ENCODE results near the gene FOXN3. TPM values are rescaled to one million over a fixed set of nuclear protein-coding genes. Genes with fewer than 3 reads are reported as not detected.

The FOXN3 gene
- polyA plus RNA-seq, 4 donors, result 30.0 to 55.8 (median 33.2) TPM

GRCh38 chr14:89241934-89242651 lies 174.9 kb downstream of the FOXN3 start:
- DNase-seq (ENCODE audit: low read depth in 4 of 4, low spot score in 3 of 4), result no peak

DNA sequence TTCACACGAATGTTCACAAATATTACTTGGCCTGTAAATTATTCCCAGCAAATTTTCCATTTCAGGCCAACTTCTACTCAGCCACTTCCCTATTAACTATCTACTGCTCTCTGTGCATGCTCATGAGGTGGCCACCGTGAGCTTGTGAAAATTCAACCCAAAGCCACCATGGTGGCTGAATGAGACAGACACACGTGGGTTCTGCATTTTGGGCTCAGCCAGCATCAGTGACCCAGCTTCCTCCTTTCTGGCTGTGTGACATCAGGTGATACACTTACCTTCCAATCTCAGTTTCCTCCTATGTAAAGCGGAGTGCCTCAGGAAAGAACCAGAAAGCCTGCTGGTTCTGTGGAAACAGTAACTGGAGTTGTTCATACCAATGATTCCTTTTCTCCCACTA lies 175.8 kb downstream of the FOXN3 start:
- DNase-seq (ENCODE audit: low read depth in 4 of 4, low spot score in 3 of 4), result no peak

- no peak for DNase-seq (ENCODE audit: low read depth in 4 of 4, low spot score in 3 of 4)
These were observed 176.6 kb downstream of the FOXN3 start for GRCh38 chr14:89240414-89240813.

DNA sequence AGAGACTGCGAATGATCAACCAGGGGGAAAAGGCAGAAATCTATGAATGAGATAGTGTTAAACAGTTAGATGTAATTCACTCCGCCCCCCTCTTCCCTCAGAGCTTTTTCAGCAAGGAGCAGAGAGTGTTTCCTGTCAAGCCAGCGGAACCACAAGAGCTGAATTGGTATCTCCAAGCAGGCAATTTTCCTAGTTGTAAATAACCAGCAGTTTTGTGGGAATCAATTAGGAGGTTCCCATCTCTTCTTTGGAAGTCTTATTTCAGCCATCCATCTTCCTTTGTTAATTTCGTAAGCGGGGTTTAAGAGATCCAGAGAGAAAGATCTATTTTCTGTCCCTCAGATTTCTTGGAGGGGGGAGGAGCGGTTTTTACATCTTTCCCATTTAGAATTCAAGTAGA lies 178.0 kb downstream of the FOXN3 start:
- DNase-seq (ENCODE audit: low read depth in 4 of 4, low spot score in 3 of 4), result no peak

DNA sequence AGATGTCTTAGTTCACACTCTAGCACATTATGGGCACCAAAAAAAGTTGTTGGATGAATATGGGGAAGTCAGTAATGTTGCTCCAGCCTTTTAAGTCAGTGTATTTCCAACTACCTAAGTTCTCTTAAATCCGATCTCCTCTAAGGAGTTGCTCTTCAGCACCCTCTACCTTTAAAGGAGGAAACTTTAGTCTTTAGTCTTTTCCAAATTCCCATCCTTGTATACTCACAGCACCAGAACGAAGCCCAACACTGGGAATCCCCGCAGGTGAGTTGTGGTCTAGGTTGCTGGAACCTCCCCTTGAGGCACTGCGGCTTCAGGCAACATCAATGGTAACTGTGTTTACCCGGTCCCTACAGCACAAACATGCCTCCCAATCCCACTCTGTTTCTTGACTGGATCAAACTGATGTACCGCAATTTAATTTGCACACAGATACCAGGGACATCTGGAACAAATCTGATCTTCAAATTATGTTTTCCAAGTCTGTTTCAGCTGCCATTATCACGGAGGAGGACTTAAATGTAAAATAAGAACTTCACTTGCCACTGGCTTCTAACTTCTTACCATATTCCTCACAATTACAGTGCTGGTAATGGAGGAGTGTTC lies 179.0 kb downstream of the FOXN3 start:
- no peak for DNase-seq (ENCODE audit: low read depth in 4 of 4, low spot score in 3 of 4)

GRCh38 chr14:89236851-89237250 lies 180.2 kb downstream of the FOXN3 start:
- no peak for DNase-seq (ENCODE audit: low read depth in 4 of 4, low spot score in 3 of 4)

DNA sequence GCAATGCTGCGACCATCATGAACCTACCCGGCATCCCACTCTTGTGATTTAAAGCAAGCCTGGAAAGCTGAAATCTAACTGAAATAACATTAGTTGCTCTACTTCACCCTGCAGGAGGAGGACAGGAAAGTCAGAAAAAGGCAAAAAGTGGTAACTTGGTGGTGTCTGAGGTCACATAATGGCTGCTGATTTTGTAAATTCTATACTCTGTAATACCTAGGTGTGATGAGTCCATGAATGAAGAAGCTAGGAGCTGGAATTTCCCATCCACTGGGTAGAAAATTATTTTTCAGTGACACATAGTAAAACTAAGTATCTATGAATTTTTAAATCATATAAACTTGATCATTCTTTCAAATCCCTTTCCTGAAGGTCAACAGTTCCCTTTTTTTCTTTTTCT lies 183.8 kb downstream of the FOXN3 start:
- DNase-seq (ENCODE audit: low read depth in 4 of 4, low spot score in 3 of 4), result no peak

GRCh38 chr14:89232265-89233070 lies 184.6 kb downstream of the FOXN3 start:
- no peak for DNase-seq (ENCODE audit: low read depth in 4 of 4, low spot score in 3 of 4)

- DNase-seq (ENCODE audit: low read depth in 4 of 4, low spot score in 3 of 4), result no peak
These were observed 185.5 kb downstream of the FOXN3 start for GRCh38 chr14:89231426-89232113.

DNA sequence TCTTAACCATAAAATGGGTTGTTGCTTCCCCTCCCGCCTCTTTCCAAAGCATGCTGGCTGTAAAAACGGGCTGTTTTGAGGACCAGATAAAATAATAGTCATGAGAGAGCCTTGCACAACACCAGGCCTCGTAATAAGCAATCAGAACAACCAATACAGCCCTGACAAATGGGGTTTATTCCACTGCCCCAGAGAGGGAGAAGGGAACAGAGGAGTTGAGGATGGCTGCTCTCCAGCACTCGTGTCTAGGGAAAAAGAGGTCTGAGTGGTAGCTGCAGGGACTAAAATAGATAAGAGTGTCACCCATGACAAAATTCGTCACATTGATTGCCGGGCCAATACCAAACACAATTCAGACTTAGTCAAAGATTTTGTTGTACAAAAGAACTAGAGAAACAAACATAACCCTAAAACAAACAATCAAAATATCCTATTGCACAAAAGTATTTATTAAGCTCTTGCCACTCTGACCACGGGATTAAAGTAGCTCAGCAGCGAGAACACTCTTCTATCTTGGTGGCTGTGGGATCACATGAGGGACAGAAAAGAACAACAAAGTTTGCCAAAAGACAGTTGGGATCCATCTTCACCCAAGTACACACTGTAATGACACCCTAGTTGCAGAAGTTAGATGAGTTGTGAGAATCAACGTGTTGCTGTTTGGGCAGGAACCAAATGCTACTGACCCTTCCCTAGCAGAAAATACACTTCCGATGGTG lies 188.0 kb downstream of the FOXN3 start:
- no peak for DNase-seq (ENCODE audit: low read depth in 4 of 4, low spot score in 3 of 4)

- DNase-seq (ENCODE audit: low read depth in 4 of 4, low spot score in 3 of 4), result no peak
These were observed 189.6 kb downstream of the FOXN3 start for GRCh38 chr14:89227496-89227836.

GRCh38 chr14:89226801-89227495 lies 190.1 kb downstream of the FOXN3 start:
- no peak for DNase-seq (ENCODE audit: low read depth in 4 of 4, low spot score in 3 of 4)

DNA sequence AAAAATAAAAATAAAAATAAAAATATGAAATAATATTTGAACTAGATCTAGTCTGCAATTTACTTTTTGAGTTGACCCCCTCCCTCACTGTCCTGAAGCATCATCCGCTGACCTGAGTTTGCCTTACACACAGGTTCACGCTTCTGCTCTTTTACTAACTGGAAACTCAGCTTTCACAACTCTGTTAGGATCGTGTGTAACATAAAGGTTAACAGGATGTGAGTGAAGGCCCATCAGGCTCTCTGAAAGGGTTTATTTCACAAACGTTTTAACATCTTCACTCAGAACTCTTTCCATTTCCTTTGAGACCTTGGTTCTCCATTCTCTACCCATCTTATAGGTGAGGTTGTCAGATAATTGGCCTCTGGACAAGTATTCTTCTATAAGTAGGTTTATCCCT lies 191.4 kb downstream of the FOXN3 start:
- DNase-seq (ENCODE audit: low read depth in 4 of 4, low spot score in 3 of 4), result no peak

DNA sequence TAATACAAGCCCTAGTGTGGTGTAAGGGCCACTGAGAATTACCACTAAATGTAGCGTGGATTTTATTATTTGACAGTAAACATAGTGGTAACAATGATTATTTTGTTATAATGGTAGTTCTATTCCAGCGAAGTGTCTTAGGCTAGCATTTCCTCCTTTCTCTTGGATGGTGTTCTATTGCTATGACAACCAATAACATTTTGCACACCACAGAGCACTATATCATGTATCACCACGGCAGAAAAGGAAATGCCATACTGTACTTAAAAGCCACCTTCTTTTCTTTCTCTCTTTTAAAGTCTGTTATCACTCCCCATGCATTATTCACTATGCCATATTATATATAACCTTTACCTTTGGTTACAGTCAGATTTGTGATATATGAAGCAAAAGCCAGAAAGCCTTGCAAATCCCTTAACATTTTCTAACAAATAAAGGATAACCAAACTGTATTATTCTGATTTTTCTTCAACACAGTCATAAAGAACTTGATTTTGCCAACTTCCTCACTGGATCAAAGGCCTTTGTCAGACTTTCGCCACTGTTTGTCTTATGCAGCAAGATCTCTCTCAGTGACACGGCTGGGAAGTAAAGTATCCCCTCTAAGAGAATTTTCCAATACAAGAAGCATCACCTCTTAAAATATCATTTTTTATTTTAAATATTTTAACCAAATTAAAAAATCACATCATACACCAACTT lies 195.8 kb downstream of the FOXN3 start:
- DNase-seq (ENCODE audit: low read depth in 4 of 4, low spot score in 3 of 4), result peak in 2 of 4 donors; percentile 37 to 48

- no peak for DNase-seq (ENCODE audit: low read depth in 4 of 4, low spot score in 3 of 4)
These were observed 198.0 kb downstream of the FOXN3 start for GRCh38 chr14:89219051-89219450.

DNA sequence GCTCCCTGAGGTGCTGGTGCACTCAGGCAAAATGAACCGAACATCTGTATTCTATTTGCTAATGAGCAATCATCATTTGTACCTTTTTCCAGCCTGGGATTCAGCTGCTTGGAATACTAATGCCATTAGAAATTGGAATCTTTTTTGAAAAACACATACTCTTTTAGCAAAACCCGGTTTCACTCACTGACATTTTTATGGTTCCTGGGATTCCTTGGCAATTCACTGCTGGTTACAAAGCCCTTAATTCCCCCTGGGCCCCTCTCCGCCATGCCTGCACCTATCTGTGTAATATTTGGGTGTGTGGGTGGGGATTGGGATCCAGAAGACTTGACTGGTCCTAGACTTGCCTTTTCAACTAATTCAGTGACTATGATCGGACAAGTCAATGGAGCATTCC lies 199.1 kb downstream of the FOXN3 start:
- DNase-seq (ENCODE audit: low read depth in 4 of 4, low spot score in 3 of 4), result peak in 1 of 4 donors; percentile 31

DNA sequence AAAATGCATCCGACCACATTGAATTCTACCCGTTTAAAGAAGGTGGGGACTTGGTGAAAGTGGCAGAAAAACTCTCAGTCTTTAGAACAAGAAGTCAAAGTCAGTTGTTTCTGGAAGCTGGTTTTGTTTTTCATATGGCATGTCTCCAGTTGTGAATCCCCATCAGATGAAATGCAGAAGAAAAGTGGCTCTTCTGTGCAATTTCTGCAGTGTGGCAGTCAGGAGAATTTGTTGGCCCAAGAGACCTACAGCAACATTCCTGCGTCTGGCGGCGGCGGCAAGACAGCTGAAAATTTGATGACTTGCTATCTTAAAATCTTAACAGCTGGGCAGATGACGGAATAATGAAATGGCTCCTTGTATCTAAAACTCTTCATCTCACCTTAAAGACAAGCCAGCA lies 201.5 kb downstream of the FOXN3 start:
- no peak for DNase-seq (ENCODE audit: low read depth in 4 of 4, low spot score in 3 of 4)

DNA sequence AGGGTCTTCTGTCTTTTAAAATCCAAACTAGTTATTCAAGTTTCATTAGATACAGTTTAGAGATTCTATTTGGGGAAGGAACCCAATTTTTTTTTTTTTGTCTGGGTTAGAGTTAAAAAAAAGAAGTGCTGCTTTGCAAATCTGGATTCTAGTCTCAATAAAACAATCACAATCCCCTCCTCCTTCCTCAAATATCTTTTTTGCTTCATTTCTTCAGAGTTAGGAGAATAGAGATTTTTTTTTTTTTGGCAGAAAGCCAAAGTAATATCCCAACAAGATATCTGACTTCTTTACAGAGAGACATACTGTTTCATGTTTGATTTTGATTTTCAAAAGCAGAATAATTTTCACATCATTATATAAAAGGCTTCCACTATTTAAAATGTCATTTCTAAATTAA lies 201.9 kb downstream of the FOXN3 start:
- DNase-seq (ENCODE audit: low read depth in 4 of 4, low spot score in 3 of 4), result no peak

GRCh38 chr14:89214221-89214965 lies 202.6 kb downstream of the FOXN3 start:
- DNase-seq (ENCODE audit: low read depth in 4 of 4, low spot score in 3 of 4), result peak in 1 of 4 donors; percentile 25

Measured in left renal pelvis (tissue), 4 donors.